ENCODE measurements around the gene FAR2. TPM values are rescaled to one million over a fixed set of nuclear protein-coding genes. Genes with fewer than 3 reads are reported as not detected.

Gene FAR2
- 1 to 10 TPM; 2.3 to 7.6 TPM for total RNA-seq
- 1 to 10 TPM in 1 of 2 donors, under 1 TPM in 1; 0.81 to 3.8 TPM for polyA plus RNA-seq

DNA sequence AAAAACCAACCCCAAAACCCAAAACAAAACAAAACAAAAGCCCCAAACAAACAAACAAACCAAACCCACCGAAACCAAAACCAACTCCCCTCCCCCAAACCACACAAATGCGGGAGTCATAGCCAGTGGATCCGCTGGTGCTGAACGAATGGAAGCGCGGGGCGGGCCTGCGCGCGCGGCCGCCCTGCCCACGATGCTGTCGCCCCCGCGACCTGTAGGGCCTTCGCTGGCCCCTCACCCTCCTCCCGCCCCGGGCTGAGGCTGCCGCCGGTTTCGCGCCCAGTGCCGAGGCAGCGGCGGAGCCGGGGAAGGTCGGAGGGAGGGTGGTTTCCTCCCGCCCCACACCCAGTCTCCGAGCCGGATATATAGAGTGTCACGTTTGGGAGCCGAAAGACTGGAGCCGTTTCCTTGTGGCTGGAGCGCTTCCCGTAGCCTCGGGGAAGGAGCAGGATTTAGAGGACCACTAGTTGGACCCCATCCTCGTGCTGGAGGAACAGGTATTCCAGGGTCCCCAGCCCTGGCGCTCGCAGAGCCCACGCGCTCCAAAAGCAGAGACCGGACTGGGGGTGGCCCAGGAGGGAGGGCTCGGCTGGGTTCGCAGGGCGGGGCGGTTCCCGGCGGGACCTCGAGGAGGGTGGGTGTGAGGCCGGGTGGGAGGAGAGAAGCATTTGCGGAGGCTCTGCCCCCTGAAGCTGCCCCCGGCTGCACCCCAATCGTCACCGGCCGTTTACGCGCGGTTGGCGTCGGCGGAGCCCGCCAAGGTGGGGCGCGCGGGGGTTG, at the start of gene FAR2:
Gene FAR2 (plus strand): TSS at position 368 of the 780 bp plus-strand sequence. CDS start 121,172 bp downstream, outside the sequence.
- peaks cover 0 to 3% (median 0%) of the 10 kb centered on the region in 4 donors for H3K27me3 ChIP-seq (ENCODE audit: control insufficient read depth in 4 of 4, insufficient read depth in 4 of 4, low read length in 3 of 4)
- DNase-seq (ENCODE audit: low spot score): peak; percentile 52
- H3K36me3 ChIP-seq (ENCODE audit: control insufficient read depth in 4 of 4, insufficient read depth in 3 of 4, low read depth in 1 of 4, low read length in 3 of 4): no peaks in the 10 kb centered on the region
- peaks cover 7 to 15% (median 11%) of the 10 kb centered on the region in 4 donors for H3K4me1 ChIP-seq (ENCODE audit: control insufficient read depth in 4 of 4, insufficient read depth in 4 of 4, low read length in 3 of 4)
- H3K9me3 ChIP-seq (ENCODE audit: control insufficient read depth in 4 of 4, low read length in 3 of 4): peaks cover 0 to 9% (median 4%) of the 10 kb centered on the region in 4 donors
- H3K4me3 ChIP-seq (ENCODE audit: low read depth in 1 of 3, low read length in 3 of 3): peak within 1 kb of the TSS; percentile 35 to 73 (median 71)
- peak within 1 kb of the TSS; percentile 28 to 42 for H3K27ac ChIP-seq (ENCODE audit: low read depth in 1 of 2, low read length in 2 of 2)
- TF ChIP-seq RAD21 (IDR thresholded peaks at IDR 0.05): no peak
- TF ChIP-seq SP1 (IDR thresholded peaks at IDR 0.05): no peak
- 2% methylated on average over 66 of the region's 66 CpGs for WGBS
- peak within 1 kb of the TSS in 1 of 2 donors; percentile 47 for H3K9ac ChIP-seq (ENCODE audit: low read depth in 1 of 2, low read length in 2 of 2)

DNA sequence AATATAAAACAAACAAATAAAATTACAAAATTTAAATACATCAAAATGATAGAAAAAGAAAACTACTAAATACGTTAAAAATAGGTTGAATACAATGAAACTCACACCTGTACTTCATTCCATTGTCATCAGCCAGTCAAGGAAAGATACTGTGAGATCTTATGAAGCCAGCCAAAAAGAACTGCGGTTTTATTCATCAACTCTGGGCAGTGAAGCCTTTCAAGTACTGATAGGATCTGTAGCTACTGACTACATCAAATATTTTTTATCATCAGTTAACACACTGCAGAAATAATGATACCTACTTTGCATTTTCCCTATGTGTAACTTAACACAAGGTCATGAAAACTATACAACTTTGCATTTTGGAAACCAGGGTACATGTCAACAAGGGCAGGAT, 46.3 kb upstream of the FAR2 start:
- H3K27ac ChIP-seq (ENCODE audit: low read depth in 1 of 2, low read length in 2 of 2): no peak overlapping the region
- H3K4me3 ChIP-seq (ENCODE audit: low read depth in 1 of 3, low read length in 3 of 3): no peak overlapping the region
- H3K36me3 ChIP-seq (ENCODE audit: control insufficient read depth in 4 of 4, insufficient read depth in 3 of 4, low read depth in 1 of 4, low read length in 3 of 4): no peaks in the 10 kb centered on the region
- H3K4me1 ChIP-seq (ENCODE audit: control insufficient read depth in 4 of 4, insufficient read depth in 4 of 4, low read length in 3 of 4): no peaks in the 10 kb centered on the region
- no peaks in the 10 kb centered on the region for H3K27me3 ChIP-seq (ENCODE audit: control insufficient read depth in 4 of 4, insufficient read depth in 4 of 4, low read length in 3 of 4)
- 29% methylated on average over 2 of the region's 2 CpGs for WGBS
- DNase-seq (ENCODE audit: low spot score): no peak
- peaks cover 3 to 7% (median 5%) of the 10 kb centered on the region in 4 donors for H3K9me3 ChIP-seq (ENCODE audit: control insufficient read depth in 4 of 4, low read length in 3 of 4)
- TF ChIP-seq NR2F2 (IDR thresholded peaks at IDR 0.05): no peak
- TF ChIP-seq HNF4A (conservative IDR thresholded peaks at IDR 0.05): no peak
- TF ChIP-seq, protein P1, sequence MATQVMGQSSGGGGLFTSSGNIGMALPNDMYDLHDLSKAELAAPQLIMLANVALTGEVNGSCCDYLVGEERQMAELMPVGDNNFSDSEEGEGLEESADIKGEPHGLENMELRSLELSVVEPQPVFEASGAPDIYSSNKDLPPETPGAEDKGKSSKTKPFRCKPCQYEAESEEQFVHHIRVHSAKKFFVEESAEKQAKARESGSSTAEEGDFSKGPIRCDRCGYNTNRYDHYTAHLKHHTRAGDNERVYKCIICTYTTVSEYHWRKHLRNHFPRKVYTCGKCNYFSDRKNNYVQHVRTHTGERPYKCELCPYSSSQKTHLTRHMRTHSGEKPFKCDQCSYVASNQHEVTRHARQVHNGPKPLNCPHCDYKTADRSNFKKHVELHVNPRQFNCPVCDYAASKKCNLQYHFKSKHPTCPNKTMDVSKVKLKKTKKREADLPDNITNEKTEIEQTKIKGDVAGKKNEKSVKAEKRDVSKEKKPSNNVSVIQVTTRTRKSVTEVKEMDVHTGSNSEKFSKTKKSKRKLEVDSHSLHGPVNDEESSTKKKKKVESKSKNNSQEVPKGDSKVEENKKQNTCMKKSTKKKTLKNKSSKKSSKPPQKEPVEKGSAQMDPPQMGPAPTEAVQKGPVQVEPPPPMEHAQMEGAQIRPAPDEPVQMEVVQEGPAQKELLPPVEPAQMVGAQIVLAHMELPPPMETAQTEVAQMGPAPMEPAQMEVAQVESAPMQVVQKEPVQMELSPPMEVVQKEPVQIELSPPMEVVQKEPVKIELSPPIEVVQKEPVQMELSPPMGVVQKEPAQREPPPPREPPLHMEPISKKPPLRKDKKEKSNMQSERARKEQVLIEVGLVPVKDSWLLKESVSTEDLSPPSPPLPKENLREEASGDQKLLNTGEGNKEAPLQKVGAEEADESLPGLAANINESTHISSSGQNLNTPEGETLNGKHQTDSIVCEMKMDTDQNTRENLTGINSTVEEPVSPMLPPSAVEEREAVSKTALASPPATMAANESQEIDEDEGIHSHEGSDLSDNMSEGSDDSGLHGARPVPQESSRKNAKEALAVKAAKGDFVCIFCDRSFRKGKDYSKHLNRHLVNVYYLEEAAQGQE (IDR thresholded peaks at IDR 0.05): no peak
- TF ChIP-seq, protein P2, sequence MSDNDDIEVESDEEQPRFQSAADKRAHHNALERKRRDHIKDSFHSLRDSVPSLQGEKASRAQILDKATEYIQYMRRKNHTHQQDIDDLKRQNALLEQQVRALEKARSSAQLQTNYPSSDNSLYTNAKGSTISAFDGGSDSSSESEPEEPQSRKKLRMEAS (IDR thresholded peaks at IDR 0.05): no peak
- TF ChIP-seq, protein P3, sequence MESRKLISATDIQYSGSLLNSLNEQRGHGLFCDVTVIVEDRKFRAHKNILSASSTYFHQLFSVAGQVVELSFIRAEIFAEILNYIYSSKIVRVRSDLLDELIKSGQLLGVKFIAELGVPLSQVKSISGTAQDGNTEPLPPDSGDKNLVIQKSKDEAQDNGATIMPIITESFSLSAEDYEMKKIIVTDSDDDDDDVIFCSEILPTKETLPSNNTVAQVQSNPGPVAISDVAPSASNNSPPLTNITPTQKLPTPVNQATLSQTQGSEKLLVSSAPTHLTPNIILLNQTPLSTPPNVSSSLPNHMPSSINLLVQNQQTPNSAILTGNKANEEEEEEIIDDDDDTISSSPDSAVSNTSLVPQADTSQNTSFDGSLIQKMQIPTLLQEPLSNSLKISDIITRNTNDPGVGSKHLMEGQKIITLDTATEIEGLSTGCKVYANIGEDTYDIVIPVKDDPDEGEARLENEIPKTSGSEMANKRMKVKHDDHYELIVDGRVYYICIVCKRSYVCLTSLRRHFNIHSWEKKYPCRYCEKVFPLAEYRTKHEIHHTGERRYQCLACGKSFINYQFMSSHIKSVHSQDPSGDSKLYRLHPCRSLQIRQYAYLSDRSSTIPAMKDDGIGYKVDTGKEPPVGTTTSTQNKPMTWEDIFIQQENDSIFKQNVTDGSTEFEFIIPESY (IDR thresholded peaks at IDR 0.05): no peak
- TF ChIP-seq GABPA (IDR thresholded peaks at IDR 0.05 in 1 of 2, conservative IDR thresholded peaks at IDR 0.05 in 1 of 2): no peak
- no peak for TF ChIP-seq TAF1 (conservative IDR thresholded peaks at IDR 0.05)
- no peak for TF ChIP-seq HNF4G (IDR thresholded peaks at IDR 0.05)
- no peak for TF ChIP-seq RXRA (IDR thresholded peaks at IDR 0.05)
- no peak for TF ChIP-seq FOXA1 (IDR thresholded peaks at IDR 0.05)
- TF ChIP-seq YY1 (IDR thresholded peaks at IDR 0.05): no peak
- TF ChIP-seq FOXA2 (IDR thresholded peaks at IDR 0.05): no peak
- TF ChIP-seq SP1 (IDR thresholded peaks at IDR 0.05): no peak
- no peak overlapping the region for H3K9ac ChIP-seq (ENCODE audit: low read depth in 1 of 2, low read length in 2 of 2)
